ENCODE measurements around the gene C18orf63. TPM values are rescaled to one million over a fixed set of nuclear protein-coding genes. Genes with fewer than 3 reads are reported as not detected.
A peak's percentile ranks its signal among the peaks of the same experiment; 100 is the strongest.

Gene C18orf63
- total RNA-seq, 1 donor from 2014 or later, result 0.65 TPM

DNA sequence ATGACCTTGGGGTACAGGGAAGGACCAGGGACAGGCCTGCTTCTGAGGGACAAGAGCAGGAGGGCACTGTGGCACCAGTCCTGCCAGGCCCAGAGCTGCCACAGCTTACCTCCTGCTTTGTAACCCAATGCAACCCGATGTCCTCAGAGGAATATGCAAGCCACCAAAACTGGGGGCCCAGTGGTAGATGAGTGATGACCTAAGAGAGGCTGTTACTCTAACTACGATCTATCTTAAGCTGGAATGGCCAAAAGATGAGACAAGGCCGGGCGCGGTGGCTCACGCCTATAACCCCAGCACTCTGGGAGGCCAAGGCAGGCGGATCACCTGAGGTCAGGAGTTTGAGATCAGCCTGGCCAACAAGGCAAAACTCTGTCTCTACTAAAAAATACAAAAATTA is 36.7 kb upstream of the C18orf63 start:
- H3K36me3 ChIP-seq, result peaks cover 14% of the 10 kb centered on the region
- ATAC-seq, result no peak

DNA sequence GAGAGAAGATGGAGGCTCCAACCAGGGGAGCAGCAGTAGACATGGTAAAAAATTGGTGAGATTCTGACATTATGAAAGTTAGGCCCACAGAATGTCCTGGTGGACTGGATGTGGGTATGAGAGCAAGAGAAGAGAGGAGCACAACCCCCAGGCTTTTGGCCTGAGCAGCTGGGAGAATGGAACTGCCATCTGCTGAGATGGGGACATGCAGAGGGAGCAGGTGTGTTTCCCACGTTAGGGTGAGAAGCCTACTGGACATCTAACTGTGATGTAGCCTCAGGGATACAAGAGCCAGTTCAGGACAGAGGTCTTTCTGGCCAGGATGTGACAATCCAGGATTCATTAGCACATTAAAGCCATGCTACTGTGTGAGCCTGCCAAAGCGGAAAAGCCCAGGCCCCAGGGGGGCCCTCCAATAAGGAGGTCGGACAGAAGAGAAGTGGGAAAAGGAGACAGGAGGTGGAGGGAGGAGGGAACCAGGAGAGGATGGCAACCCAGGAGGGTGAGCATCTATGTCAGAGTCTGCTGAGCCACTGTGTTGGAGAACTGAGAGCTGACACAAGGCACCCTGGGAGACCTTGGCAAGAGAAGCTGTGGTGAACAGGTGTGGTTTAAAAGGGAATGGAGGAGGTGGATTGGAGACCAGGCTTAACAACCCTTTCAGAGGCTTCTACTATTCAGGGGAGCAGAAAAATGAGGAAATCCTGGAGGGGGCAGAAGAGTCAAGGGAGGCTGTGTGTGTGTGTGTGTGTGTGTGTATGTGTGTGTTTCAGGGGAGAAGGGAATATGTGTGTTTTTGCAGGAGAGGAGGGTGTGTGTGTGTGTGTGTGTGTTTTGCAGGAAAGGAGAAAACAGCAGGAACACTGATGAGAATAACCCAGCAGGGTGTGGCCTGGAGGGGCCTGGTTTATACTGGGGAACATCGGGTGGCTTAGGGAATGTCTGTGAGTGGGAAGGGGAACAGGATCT is 34.3 kb upstream of the C18orf63 start:
- ATAC-seq, result peak; percentile 17 to 28
- H3K4me1 ChIP-seq, result peaks cover 92% of the 10 kb centered on the region

More for the DNA sequence above, 36.7 kb upstream of the C18orf63 start:
- Histone ChIP-seq H3K4me3 (no peak overlapping the region), H3K9me3 (no peaks in the 10 kb centered on the region), H3K27me3 (ENCODE audit: low read depth) (no peaks in the 10 kb centered on the region), H3K27ac (no peak overlapping the region), H3K4me1 (peaks cover 91% of the 10 kb centered on the region)
- TF ChIP-seq, protein P1, sequence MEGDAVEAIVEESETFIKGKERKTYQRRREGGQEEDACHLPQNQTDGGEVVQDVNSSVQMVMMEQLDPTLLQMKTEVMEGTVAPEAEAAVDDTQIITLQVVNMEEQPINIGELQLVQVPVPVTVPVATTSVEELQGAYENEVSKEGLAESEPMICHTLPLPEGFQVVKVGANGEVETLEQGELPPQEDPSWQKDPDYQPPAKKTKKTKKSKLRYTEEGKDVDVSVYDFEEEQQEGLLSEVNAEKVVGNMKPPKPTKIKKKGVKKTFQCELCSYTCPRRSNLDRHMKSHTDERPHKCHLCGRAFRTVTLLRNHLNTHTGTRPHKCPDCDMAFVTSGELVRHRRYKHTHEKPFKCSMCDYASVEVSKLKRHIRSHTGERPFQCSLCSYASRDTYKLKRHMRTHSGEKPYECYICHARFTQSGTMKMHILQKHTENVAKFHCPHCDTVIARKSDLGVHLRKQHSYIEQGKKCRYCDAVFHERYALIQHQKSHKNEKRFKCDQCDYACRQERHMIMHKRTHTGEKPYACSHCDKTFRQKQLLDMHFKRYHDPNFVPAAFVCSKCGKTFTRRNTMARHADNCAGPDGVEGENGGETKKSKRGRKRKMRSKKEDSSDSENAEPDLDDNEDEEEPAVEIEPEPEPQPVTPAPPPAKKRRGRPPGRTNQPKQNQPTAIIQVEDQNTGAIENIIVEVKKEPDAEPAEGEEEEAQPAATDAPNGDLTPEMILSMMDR (IDR thresholded peaks at IDR 0.05), result no peak
- intact Hi-C loops (cut with DNase I), result no loop called here
- DNase-seq, result no peak

DNA sequence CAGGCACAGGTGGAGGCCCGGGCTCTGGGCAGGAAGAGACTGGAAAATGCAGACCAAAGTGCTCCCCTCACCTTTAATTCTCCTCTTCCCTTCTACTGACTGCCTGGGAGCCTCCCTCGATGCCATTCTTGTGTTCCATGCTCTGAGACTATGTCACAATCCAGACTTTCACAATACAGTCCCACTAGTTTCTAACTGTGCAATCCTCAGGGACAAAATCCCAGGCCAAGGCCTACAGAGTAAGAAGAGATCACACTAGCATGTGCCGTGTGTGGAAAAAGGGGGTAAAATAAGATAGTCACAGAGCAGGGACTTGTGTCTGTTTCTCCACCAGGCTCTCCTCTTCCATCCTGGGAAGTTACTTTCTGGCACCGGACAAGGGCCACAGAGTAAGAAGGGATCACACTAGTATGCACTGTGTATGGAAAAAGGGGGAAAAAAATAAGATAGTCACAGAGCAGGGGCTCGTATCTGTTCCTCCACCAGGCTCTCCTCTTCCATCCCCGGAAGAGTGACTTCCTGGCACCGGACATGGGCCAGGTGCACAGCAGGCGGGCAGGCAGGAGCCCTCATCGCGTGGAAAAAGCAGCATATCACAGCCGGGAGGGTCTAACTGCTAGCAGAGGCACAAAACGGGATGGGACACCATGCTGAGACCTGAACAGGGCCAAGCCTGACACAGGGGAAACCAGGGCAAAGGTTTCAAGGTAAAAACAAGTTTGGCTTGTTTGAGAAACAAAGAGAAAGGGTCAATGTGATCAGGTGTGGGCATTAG is 33.5 kb upstream of the C18orf63 start:
- Histone ChIP-seq H3K27me3 (ENCODE audit: low read depth) (no peaks in the 10 kb centered on the region), H3K27ac (peak overlapping the region; percentile 69), H3K36me3 (peaks cover 13% of the 10 kb centered on the region), H3K4me3 (peak overlapping the region; percentile 17), H3K9me3 (no peaks in the 10 kb centered on the region), H3K4me1 (peaks cover 93% of the 10 kb centered on the region)
- peak; percentile 59 for ATAC-seq
- TF ChIP-seq, protein P1 (IDR thresholded peaks at IDR 0.05), result no peak
- intact Hi-C loops (cut with DNase I), result no loop called here
- DNase-seq, result no peak

More for the DNA sequence above, 34.3 kb upstream of the C18orf63 start:
- no peak overlapping the region for H3K4me3 ChIP-seq
- H3K27me3 ChIP-seq (ENCODE audit: low read depth), result no peaks in the 10 kb centered on the region
- peaks cover 14% of the 10 kb centered on the region for H3K36me3 ChIP-seq
- intact Hi-C loops (cut with DNase I), result no loop called here
- TF ChIP-seq, protein P1 (IDR thresholded peaks at IDR 0.05), result no peak
- H3K9me3 ChIP-seq, result no peaks in the 10 kb centered on the region
- DNase-seq, result no peak
- peak overlapping the region; percentile 69 for H3K27ac ChIP-seq

DNA sequence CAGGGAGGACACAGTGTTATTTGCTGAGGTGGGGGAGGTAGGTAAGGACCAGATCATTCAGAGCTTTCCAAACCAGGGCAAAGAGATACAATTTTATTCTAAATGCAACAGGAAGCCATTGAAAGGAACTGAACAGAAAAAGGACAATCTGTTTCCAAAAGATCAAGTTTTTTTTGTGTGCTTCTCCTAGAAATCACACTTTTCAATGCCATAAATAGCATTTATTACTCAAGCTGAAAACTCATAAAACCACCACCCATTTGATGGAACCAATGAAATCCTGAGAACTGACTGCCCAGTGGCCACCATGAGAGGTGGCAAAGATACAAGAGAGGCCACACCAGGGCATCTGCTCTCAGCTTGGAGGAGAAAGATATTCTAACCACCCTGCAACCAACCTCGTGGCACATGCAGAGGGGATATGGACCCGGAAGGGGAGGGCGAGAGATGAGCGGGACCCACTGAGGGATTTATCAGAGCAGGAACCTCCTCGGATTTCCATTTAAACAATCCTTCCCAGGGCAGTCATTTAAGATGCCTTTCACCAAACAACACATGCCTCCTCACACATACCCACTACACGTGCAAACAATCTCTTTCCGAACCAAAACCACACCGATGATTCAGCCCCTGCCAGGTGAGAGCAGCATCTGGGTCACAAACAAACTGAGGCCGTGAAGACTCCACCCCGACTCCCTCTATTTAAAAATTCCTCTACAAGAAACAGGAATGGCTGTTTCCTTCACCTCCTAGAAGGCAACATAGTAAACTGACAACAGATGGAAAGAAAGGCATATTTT is 32.7 kb upstream of the C18orf63 start:
- TF ChIP-seq, protein P1 (IDR thresholded peaks at IDR 0.05), result no peak
- H3K4me3 ChIP-seq, result peak overlapping the region; percentile 17

DNA sequence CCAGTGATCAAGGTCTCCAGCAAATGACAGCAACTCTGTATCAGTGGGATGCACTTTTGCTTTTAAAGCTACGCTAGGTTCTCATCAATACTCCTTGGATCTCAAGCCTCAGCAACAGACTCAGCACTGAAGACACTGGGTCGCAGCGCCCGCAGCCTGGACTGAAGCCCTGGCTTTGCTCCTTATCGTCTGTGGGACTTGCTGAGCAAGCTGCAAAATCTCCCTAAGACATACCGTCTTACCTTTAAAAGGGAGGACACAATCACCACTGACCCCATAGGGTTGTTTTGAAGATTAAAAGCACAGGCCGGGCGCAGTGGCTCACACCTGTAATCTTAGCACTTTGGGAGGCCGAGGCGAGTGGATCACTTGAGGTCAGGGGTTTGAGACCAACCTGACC is 32.0 kb upstream of the C18orf63 start:
- H3K4me3 ChIP-seq, result no peak overlapping the region
- intact Hi-C loops (cut with DNase I), result no loop called here
- peaks cover 7% of the 10 kb centered on the region for H3K36me3 ChIP-seq
- H3K27ac ChIP-seq, result peak overlapping the region; percentile 69
- ATAC-seq, result no peak
- no peaks in the 10 kb centered on the region for H3K9me3 ChIP-seq
- peaks cover 82% of the 10 kb centered on the region for H3K4me1 ChIP-seq
- DNase-seq, result no peak
- no peaks in the 10 kb centered on the region for H3K27me3 ChIP-seq (ENCODE audit: low read depth)
- TF ChIP-seq, protein P1 (IDR thresholded peaks at IDR 0.05), result no peak

More for the DNA sequence above, 32.7 kb upstream of the C18orf63 start:
- Histone ChIP-seq H3K27ac (peak overlapping the region; percentile 69), H3K4me1 (peaks cover 89% of the 10 kb centered on the region), H3K27me3 (ENCODE audit: low read depth) (no peaks in the 10 kb centered on the region), H3K9me3 (no peaks in the 10 kb centered on the region), H3K36me3 (peaks cover 7% of the 10 kb centered on the region)
- ATAC-seq (peak in 1 of 2 donors; percentile 20), DNase-seq (no peak)
- intact Hi-C loops (cut with DNase I), result no loop called here
